Measurements from ENCODE around the gene SLC39A11. TPM values are rescaled to one million over a fixed set of nuclear protein-coding genes. Genes with fewer than 3 reads are reported as not detected.
A peak's percentile ranks its signal among the peaks of the same experiment; 100 is the strongest.

Gene SLC39A11
- total and polyA plus RNA-seq, 4 donors: 9.3 to 49.3 (median 24.7) TPM

DNA sequence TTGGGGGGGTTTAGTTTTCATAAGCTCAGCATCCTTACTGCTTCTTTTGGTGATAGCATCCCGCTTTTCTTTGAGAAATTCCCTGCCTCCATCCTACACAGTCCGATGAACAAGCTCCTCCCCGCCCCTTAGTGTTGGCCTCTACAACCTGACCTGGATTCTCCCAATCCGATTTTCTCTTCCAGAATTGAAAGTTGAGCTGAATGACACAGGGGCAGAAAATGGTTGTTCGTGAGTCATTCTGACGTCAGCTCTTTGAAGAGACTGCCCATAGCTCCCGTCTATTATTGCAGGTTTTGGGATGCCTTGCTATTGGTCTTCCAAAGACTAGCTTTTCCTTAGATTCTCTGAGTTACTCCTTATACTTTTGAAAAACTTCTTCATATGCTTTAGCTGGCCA lies 279.7 kb downstream of the SLC39A11 start:
- ATAC-seq (ENCODE audit: insufficient read depth, low FRiP score) (no peak), DNase-seq (no peak)
- H3K4me3 ChIP-seq: no peak overlapping the region
- WGBS, 2 donors: 97 to 98% methylated on average over 7 of the region's 7 CpGs
- H3K36me3 ChIP-seq (ENCODE audit: control insufficient read depth in 4 of 4, insufficient read depth in 4 of 4, low read length in 4 of 4): peaks cover 0 to 3% (median 0%) of the 10 kb centered on the region in 4 donors
- no peaks in the 10 kb centered on the region for H3K4me1 ChIP-seq (ENCODE audit: control insufficient read depth in 5 of 5, insufficient read depth in 5 of 5, low read length in 5 of 5)
- peaks cover 0 to 5% (median under 1%) of the 10 kb centered on the region in 4 donors for H3K9me3 ChIP-seq (ENCODE audit: control insufficient read depth in 4 of 4, insufficient read depth in 3 of 4, low read length in 3 of 4)
- H3K27me3 ChIP-seq (ENCODE audit: control insufficient read depth in 3 of 3, insufficient read depth in 3 of 3, low read length in 2 of 3): no peaks in the 10 kb centered on the region
- no peak overlapping the region for H3K9ac ChIP-seq (ENCODE audit: insufficient read depth in 1 of 2, low read length in 2 of 2)
- H3K27ac ChIP-seq (ENCODE audit: low read depth in 1 of 2, low read length in 1 of 2): no peak overlapping the region
- TF ChIP-seq, protein P1, sequence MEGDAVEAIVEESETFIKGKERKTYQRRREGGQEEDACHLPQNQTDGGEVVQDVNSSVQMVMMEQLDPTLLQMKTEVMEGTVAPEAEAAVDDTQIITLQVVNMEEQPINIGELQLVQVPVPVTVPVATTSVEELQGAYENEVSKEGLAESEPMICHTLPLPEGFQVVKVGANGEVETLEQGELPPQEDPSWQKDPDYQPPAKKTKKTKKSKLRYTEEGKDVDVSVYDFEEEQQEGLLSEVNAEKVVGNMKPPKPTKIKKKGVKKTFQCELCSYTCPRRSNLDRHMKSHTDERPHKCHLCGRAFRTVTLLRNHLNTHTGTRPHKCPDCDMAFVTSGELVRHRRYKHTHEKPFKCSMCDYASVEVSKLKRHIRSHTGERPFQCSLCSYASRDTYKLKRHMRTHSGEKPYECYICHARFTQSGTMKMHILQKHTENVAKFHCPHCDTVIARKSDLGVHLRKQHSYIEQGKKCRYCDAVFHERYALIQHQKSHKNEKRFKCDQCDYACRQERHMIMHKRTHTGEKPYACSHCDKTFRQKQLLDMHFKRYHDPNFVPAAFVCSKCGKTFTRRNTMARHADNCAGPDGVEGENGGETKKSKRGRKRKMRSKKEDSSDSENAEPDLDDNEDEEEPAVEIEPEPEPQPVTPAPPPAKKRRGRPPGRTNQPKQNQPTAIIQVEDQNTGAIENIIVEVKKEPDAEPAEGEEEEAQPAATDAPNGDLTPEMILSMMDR (IDR thresholded peaks at IDR 0.05; ENCODE audit: control extremely low read depth, extremely low read depth): no peak

DNA sequence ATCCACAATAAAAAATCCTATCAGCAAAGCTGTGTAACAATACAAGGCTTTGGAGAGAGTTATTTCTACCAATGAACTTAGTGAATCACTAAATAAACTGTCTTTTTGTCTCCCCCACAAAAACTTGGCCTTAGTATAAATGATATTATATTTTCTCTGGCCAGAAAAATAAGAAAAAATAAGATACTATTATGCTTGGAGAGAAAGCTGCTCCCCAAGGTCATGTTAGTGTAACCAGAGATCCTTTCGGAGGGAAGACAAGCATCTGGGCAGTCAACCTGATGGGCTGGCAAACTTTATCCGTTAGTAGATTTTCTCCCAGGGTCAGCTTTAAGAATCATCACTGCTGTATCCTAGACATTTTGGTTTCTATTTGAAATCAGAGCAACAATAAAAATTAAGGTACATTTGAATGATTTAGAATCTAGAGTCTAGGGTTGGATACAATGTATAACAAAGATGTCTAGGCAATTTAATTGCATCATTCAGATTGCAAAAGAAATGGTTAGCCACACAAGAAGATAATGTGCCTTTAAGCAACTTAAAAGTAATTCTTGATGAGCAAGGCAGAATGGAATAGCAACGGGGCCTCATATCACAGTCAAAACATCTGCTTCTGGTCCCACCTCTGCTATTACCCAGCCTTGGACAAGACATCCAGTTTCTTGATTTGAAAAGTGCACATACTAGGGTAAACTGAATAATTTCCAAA lies 280.4 kb downstream of the SLC39A11 start:
- Histone ChIP-seq H3K4me3 (no peak overlapping the region), H3K9ac (ENCODE audit: insufficient read depth in 1 of 2, low read length in 2 of 2) (no peak overlapping the region), H3K27ac (ENCODE audit: low read depth in 1 of 2, low read length in 1 of 2) (no peak overlapping the region), H3K9me3 (ENCODE audit: control insufficient read depth in 4 of 4, insufficient read depth in 3 of 4, low read length in 3 of 4) (peaks cover 0 to 5% (median under 1%) of the 10 kb centered on the region in 4 donors), H3K4me1 (ENCODE audit: control insufficient read depth in 5 of 5, insufficient read depth in 5 of 5, low read length in 5 of 5) (no peaks in the 10 kb centered on the region), H3K36me3 (ENCODE audit: control insufficient read depth in 4 of 4, insufficient read depth in 4 of 4, low read length in 4 of 4) (peaks cover 0 to 1% (median 0%) of the 10 kb centered on the region in 4 donors), H3K27me3 (ENCODE audit: control insufficient read depth in 3 of 3, insufficient read depth in 3 of 3, low read length in 2 of 3) (no peaks in the 10 kb centered on the region)
- WGBS, 2 donors: 81 to 86% methylated on average over 3 of the region's 3 CpGs
- DNase-seq (peak in 1 of 3 donors; percentile 1), ATAC-seq (ENCODE audit: insufficient read depth, low FRiP score) (no peak)
- TF ChIP-seq, protein P1 (IDR thresholded peaks at IDR 0.05; ENCODE audit: control extremely low read depth, extremely low read depth): no peak

DNA sequence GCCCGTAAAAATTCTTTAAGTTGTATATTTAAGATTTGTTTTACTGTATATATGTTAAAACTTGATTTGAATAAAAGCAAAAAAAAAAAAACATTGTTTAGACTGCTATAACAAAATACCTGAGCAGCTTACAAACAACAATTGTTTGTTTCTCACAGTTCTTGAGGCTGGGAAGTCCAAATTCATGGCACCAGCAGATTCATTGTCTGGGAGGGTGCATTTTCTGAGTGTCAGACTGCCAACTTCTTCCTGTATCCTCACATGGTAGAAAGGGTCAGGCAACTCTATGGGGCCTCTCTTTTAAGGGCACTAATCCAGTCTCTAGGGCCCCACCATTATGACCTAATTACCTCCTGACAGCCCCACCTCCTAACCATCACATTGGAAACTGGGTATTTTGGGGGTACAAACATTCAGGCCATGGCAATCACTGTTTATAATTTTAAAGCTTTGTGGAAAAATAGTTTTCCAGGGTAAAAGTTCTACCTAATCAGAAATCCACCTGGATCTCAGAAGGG lies 281.4 kb downstream of the SLC39A11 start:
- Histone ChIP-seq H3K4me3 (no peak overlapping the region), H3K27ac (ENCODE audit: low read depth in 1 of 2, low read length in 1 of 2) (no peak overlapping the region), H3K9me3 (ENCODE audit: control insufficient read depth in 4 of 4, insufficient read depth in 3 of 4, low read length in 3 of 4) (peaks cover 0 to 5% (median under 1%) of the 10 kb centered on the region in 4 donors), H3K4me1 (ENCODE audit: control insufficient read depth in 5 of 5, insufficient read depth in 5 of 5, low read length in 5 of 5) (no peaks in the 10 kb centered on the region), H3K9ac (ENCODE audit: insufficient read depth in 1 of 2, low read length in 2 of 2) (no peak overlapping the region), H3K36me3 (ENCODE audit: control insufficient read depth in 4 of 4, insufficient read depth in 4 of 4, low read length in 4 of 4) (peaks cover 0 to 1% (median 0%) of the 10 kb centered on the region in 4 donors), H3K27me3 (ENCODE audit: control insufficient read depth in 3 of 3, insufficient read depth in 3 of 3, low read length in 2 of 3) (no peaks in the 10 kb centered on the region)
- TF ChIP-seq, protein P1 (IDR thresholded peaks at IDR 0.05; ENCODE audit: control extremely low read depth, extremely low read depth): no peak
- DNase-seq (no peak), ATAC-seq (ENCODE audit: insufficient read depth, low FRiP score) (no peak)
- WGBS, 2 donors: 96 to 98% methylated on average over 1 of the region's 1 CpG

Measured in lung (tissue), 12 donors.